Fibroblast of upper back skin (primary cell): ENCODE measurements around the gene SACS.

Source experiments
- DNase-seq: peaks from one replicate; pipeline ENCODE4 v3.0.0-alpha.2; 2013

The SACS gene

GRCh38 chr13:23433171-23434153 lies at the start of gene SACS:
TSS of gene SACS (minus strand) at chr13:23433702. CDS start at chr13:23411239, 22,463 bp downstream.
- DNase-seq: peak; percentile 46

DNA sequence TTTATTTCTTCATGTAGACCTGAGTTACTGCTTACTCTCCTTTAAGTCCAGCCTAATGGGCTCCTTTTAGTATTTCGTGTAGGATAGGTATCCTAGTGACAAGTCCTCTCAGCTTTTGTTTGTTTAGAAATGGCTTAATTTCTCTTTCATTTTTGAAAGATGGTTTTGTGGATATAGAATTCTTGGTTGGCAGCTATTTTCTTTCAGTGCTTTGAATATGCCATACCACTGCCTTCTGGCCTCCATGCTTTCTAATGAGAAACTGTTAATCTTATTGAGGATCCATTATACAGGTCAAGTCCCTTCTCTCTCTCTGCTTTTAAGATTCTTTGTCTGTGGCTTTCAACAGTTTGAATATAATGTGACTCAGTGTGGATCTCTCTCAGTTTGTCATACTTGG lies 46.8 kb upstream of the SACS start:
- no peak for DNase-seq

DNA sequence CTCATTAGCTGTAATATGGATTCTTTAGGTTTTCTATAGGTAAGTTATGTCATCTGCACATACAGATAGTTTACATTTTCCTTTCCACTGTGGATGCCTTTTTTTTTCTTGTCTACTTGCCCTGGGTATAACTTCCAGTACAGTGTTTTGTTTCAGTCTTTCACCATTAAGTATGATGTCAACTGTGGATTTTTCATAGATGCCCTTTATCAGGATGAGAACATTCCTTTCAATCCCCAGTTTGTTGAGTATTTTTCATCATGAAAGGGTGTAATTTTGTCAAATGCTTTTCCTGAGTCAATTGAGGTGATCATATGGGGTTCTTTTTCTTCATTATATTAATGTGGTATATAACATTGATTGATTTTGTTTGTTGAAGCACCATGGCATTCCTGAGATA lies 43.6 kb upstream of the SACS start:
- no peak for DNase-seq

DNA sequence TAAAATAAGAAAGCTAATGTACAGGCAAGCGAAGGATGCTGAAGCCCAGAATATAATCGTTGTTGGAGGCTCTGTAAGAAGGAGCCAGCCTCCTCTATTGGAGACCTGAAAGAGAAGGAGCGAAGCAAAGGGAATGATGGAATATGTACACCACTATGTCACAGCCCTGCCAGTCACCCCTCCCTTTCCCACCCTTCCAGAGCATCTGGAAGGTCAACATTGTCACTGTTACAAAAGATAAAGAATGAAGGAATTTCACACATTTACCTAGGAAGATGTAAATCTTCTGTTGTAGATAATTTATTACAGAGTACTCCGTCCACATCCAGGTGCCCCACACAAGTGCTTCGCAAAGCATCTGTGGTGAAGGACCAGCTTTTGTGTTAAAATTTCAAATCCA lies 39.7 kb upstream of the SACS start:
- DNase-seq: no peak

DNA sequence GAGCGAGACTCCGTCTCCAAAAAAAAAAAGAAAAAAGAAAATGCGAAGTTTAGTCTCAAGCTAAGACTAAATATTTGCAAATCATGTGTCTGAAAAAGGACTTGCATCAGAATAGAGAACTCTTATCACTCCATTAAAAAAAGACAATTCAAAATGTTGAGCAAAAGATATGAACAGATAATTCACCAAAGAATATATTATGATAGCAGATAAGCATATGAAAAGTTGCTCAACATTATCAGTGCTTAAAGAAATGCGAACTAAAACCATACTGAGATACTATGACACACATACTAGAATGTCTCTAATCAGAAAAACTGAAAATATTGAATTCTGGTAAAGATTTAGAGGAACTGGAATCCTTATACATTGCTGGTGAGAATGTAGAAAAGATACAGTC lies 38.7 kb upstream of the SACS start:
- no peak for DNase-seq

GRCh38 chr13:23470790-23471614 lies 37.5 kb upstream of the SACS start:
- DNase-seq: no peak

DNA sequence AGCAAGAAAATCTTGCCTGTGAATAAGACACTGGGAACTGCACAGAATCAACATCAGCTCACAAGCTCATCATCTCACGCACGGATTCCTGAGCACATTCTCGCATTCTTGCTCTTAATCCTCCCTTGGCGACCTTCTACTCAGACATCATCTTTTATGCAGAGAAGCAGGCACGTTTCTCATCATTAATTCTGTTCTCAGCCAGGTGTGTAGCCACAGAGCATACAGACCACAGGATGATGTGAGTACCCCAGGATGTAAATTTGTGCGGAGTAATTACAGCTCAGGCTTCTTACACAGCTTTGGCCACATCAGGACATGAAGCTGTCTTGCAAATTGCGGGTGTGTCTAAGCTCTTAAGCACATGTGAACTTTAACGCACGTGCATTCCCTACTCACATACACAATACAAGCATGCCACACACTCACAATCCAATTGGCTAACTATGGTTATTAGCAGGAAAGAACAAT lies 36.5 kb upstream of the SACS start:
- DNase-seq: peak; percentile 96

DNA sequence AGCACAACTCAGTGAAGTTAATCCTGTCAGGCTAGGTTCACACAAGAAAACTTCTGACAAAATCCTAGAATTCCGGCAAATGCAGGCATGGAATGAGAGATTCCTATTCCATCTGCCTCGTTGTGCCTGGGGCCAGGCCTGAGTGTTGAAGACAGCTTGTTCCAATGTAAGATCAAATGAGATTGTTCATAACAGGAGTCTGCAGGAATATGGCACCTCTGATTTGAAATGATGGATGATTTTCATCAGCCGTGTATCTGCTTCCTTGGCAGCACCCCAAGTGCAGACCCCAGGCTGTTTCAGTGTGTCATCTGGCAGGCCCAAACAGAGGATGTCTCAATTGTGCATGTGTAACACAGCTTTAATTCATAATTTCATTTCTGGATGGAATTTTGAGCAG lies 35.3 kb upstream of the SACS start:
- DNase-seq: peak; percentile 69

DNA sequence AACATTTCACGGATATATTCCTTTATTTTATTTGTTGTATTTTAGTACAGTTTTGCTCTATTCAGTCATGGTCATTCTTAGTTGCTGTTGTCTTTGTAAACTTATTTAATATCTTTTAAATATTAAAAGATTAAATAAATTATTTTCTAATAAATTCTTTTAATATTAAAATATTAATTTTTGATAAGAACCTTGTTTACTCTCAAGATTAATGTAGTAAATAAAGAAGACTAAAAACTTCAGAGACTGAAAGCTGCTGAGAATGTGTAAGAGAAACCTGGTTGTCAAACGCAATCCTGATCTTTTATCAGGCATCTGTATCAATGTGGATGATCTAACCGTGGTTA lies 34.4 kb upstream of the SACS start:
- DNase-seq: no peak

DNA sequence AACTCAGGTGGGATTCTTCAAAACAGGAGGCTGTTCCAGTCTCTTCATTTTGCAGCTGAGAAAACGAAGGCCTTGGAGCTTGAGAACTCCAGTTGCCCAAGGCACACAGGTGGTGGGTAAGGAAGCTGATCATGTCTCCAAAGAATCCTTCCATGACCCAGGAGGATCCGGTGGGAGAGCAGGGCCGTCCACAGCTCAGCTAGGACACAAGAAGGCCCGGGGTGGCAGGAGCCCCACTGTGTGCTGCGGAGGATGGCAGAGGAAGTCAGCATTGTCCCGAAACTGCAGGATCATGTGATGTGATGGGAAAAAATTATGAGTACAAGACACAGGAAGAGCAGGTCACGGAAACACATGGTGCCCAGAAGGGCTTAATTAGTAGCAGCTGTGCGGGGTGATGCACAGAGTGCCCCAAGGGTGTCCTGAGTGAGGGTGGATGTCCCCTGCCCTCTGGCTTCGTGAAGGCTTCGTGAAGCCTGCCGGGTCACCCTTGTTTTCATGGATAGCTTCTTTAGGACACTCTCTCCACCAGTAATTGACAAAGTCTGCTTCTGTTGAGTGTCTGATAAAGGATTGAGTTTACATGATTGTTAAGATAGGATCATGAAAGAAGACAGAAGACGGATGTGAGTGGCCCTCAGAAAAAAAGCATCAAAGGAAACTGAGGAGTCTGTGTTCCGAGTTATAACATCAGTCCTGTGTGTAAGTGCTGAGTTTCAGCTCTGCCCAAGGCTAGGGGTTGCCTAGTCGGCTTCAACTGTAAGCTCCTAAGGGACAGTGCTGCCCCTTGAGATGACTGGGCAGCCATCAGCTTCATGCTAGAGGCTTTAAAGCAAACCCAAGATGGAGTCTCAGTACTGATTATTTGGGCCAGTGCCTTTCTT lies 33.8 kb upstream of the SACS start:
- DNase-seq: peak; percentile 59

DNA sequence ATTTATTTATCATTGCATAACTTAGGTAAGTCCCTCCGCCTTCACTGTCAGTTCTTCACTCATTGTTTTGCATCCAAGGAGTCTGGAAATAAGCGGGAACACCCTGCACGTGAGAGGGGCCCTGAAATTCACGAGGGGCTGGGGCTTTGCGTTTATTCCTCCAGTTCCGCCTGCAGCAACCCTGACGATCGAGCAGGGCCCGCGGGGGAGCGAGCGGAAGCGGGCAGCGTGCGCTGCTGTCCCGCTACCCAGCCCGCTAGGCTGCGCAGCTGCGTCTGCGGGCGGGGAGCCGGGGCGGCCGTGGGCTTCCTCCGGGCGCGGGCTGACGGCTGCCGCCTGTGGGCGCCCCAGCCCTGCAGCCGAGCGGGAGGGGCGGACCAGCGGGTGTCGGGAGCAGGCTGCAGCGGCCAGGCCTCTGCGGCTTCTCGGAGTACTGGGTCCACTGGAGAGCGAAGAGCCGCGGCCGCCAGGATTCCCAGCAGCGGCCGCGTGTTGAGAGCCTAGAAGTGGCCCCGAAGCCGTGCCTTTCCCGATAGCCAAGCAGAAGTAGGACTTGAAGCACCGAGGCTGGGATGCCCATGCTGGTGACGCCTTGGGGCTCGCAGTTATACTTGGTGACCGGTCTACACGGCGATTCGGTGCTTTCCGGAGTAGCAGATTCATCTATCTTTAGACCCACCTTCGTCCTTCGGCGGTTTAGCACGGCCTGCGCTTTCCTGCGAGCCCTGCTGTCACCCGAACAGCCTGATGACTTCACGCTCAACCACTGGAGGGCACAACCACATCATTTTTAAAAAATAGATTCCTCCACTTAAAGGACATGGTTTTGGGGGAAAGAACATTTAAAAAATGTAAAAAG lies 32.9 kb upstream of the SACS start:
- DNase-seq: peak; percentile 83

GRCh38 chr13:23463661-23464060 lies 30.2 kb upstream of the SACS start:
- no peak for DNase-seq

DNA sequence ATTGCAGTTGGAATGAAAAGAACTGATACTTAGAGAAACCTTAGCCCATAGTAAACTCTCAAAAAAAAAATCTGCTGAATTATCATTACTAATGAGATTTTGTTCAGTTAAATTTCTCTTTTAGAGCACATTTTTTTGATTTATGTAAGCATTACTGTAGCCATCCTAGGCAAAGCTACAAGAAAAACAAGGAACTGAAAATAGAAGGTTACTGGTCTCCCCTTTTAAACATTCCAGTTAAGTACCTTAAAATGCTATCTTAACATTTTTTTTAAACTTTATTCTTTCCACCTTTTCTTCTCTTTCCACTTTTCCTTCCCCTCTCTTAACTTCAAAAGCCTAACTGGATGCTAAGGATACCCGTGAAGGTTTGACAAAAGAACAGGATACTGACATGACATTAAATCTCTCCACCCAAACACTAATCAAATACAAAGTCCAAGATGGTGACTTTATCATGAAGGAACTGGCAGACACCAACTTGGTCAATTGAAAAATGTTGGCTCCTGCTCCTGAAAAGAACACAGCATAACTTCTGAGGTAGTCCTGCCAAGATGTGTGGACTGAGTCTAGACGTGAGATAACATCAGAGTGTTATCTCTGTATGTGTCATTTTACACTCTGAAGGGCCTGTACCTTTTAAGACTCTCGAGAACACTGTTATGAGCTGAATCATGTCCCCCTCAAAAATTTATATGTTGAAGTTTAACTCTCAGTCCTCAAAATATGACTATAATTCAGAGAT lies 29.5 kb upstream of the SACS start:
- DNase-seq: peak; percentile 58

DNA sequence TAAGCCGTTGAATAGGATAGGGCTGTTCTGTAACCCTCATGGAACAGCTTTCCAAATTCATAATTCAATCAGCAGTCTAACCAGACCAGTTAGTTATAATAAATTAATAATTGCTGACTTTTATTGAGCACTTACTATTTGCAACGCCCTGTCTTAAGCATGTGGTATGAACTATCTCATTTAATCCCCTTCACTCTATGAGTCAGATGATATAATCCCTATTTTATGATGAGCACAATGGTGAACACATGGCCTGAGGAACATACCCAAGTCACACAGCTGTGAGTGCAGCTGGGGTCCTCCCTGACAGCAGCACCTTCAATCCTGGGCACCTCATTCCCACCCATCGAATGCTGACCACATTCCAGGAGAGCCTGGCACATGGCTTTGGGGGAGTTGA lies 28.0 kb upstream of the SACS start:
- DNase-seq: no peak

DNA sequence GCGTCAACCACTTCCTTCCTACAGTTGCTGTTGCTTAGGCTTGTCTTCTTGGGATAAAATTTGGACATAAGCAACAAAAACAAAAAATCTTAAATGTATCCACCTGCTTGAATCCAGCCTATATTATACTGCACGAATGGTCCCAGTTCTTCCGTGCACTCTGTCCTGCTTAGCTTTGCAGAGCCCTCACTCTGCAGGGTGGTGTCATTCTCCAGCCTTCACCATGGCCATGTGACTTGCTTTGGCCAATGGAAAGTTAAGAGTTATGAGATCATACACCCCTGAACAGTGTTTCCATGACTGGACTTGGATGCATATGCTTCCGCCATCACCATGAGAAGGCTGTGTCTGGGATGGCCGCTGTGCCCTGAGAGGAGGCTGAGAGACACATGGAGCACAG lies 27.4 kb upstream of the SACS start:
- no peak for DNase-seq

- DNase-seq: no peak
Observed at GRCh38 chr13:23460309-23460708, 26.8 kb upstream of the SACS start.

- DNase-seq: no peak
Observed at GRCh38 chr13:23458989-23459388, 25.5 kb upstream of the SACS start.

- DNase-seq: no peak
Observed at GRCh38 chr13:23456437-23457210, 23.1 kb upstream of the SACS start.

DNA sequence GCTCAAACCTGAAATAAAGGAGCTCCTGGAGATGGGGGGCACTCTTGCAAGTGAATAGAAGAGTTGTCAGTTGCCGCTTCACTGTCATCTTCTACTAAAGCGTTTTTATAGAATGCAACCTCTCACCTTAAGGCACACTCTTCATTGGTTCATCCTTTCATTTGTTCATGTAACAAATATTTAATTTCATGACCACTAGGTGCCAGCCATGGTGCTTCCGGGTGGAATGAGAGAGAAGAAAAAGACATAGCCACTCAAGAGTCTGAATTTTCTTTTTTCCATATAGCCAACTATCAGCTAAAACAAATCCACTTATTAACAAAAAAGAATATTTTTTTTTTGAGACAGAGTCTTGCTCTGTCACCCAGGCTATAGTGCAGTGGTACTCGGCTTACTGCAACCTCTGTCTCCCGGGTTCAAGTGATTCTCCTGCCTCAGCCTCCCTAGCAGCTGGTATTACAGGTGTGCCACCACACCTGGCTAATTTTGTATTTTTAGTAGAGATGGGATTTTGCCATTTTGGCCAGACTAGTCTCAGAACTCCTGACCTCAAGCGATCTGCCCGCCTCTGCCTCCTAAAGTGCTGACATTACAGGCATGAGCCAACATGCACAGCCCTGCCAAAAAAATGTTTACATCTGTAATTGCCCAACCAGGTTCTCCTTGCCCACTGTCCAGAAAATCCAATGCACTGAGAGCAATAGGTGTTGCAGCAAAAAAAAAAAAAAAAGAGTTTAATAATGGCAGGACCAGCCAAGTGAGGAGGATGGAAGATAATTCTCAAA lies 22.1 kb upstream of the SACS start:
- no peak for DNase-seq
